Dermis blood vessel endothelial cell (primary cell): ENCODE data around the gene CRYGC. TPM values are rescaled to one million over a fixed set of nuclear protein-coding genes. Genes with fewer than 3 reads are reported as not detected.
"Not testable (repeated sequence)": the region's sequence is repeated elsewhere in the genome, so short reads cannot be mapped to it uniquely, and the experiment has no call there.

Source experiments
- DNase-seq: peaks from one replicate; pipeline ENCODE4 v3.0.0; 2010
- total RNA-seq: library from RNA; depleted of rRNA; stranded (reverse); fragments of >200 nt; gene quantifications from 2 replicates; pipeline ENCODE4 v1.2.3, GENCODE V29; 2014

CRYGC gene
- not detected in 2 replicates for total RNA-seq

GRCh38 chr2:208129744-208130711 is at the start of gene CRYGC:
Gene CRYGC, minus strand, starts transcription at chr2:208129828. Its CDS starts 36 bp downstream, at chr2:208129792.
- peak; percentile 13 for DNase-seq

GRCh38 chr2:208179028-208179609 is 49.5 kb upstream of the CRYGC start:
- DNase-seq: no peak

GRCh38 chr2:208175840-208176153 is 46.2 kb upstream of the CRYGC start:
- DNase-seq: no peak

- DNase-seq: peak; percentile 87
Measured at GRCh38 chr2:208175069-208175839, 45.6 kb upstream of the CRYGC start.

- no peak for DNase-seq
Measured at GRCh38 chr2:208174144-208174543, 44.5 kb upstream of the CRYGC start.

- DNase-seq: no peak
Measured at GRCh38 chr2:208172125-208172524, 42.5 kb upstream of the CRYGC start.

- DNase-seq: no peak
Measured at GRCh38 chr2:208164951-208165755, 35.5 kb upstream of the CRYGC start.

GRCh38 chr2:208163489-208163888 is 33.9 kb upstream of the CRYGC start, which contains the start of gene CRYGA:
Gene CRYGA, minus strand, starts transcription at chr2:208163589. Its CDS starts 33 bp downstream, at chr2:208163556.
- no peak for DNase-seq

- no peak for DNase-seq
Measured at GRCh38 chr2:208156439-208156838, 26.8 kb upstream of the CRYGC start.

GRCh38 chr2:208153156-208153555 is 23.5 kb upstream of the CRYGC start:
- no peak for DNase-seq

- no peak for DNase-seq
Measured at GRCh38 chr2:208150956-208151355, 21.3 kb upstream of the CRYGC start.

GRCh38 chr2:208150094-208150493 is 20.5 kb upstream of the CRYGC start:
- no peak for DNase-seq

GRCh38 chr2:208148803-208149202 is 19.2 kb upstream of the CRYGC start:
- no peak for DNase-seq

- DNase-seq: no peak
Measured at GRCh38 chr2:208147759-208148158, 18.1 kb upstream of the CRYGC start.

GRCh38 chr2:208147008-208147407 is 17.4 kb upstream of the CRYGC start:
- no peak for DNase-seq

- DNase-seq: no peak
Measured at GRCh38 chr2:208146006-208146405, 16.4 kb upstream of the CRYGC start, which contains the start of gene CRYGB. Gene CRYGB, minus strand, starts transcription at chr2:208146158. Its CDS starts 38 bp downstream, at chr2:208146120.

- DNase-seq: no peak
Measured at GRCh38 chr2:208142925-208143799, 13.5 kb upstream of the CRYGC start.

GRCh38 chr2:208142240-208142924 is 12.8 kb upstream of the CRYGC start:
- peak; percentile 32 for DNase-seq

GRCh38 chr2:208139447-208139846 is 9.8 kb upstream of the CRYGC start:
- DNase-seq: no peak

GRCh38 chr2:208138334-208138733 is 8.7 kb upstream of the CRYGC start:
- DNase-seq: not testable (repeated sequence)

- DNase-seq: no peak
Measured at GRCh38 chr2:208136716-208137094, 7.1 kb upstream of the CRYGC start.
